Testis (tissue), 2 donors: Measurements from ENCODE around the gene SWSAP1.

Experiments used
- POLR2A ChIP-seq: fragments of 450-650 bp; IDR thresholded peaks from one replicate; pipeline ENCODE4 v1.6.1; 2017; ENCODE audit warnings: antibody characterized with exemption, mild to moderate bottlenecking, moderate library complexity
- TF ChIP-seq, protein P1 (sequence below), 3 experiments: fragments of 450-650 bp in 2 of 3; fragments of 200-600 bp in 1 of 3; sonication (generic) in 1 of 3; IDR thresholded peaks; one replicate each; pipeline ENCODE4 v1.5.1; 2016 to 2019; ENCODE audit warnings: antibody characterized with exemption in 3 of 3, mild to moderate bottlenecking in 2 of 3, moderate library complexity in 1 of 3

DNA sequence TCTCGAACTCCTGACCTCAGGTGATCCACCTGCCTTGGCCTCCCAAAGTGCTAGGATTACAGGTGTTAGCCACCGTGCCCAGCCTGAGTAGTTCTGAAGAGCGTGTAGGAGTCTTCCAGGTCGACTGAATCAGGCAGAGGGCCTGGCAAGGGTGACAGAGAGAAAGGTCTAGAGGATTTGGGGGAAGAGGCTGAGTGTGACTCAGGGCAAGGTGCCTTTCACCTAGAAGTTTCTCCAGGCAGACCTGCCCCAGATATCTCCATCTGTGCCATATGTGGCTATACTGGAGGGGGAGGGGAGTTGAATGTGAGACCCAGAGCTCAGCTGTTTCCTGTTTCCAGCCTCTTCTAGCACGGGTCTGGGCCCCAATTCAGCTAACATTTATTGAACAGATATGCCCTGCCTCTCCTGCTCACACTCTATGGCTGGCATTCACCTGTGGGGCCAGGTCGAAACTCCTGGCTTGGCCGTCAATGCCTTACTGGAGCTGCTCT is 26.9 kb upstream of the SWSAP1 start:
- TF ChIP-seq, protein P1, sequence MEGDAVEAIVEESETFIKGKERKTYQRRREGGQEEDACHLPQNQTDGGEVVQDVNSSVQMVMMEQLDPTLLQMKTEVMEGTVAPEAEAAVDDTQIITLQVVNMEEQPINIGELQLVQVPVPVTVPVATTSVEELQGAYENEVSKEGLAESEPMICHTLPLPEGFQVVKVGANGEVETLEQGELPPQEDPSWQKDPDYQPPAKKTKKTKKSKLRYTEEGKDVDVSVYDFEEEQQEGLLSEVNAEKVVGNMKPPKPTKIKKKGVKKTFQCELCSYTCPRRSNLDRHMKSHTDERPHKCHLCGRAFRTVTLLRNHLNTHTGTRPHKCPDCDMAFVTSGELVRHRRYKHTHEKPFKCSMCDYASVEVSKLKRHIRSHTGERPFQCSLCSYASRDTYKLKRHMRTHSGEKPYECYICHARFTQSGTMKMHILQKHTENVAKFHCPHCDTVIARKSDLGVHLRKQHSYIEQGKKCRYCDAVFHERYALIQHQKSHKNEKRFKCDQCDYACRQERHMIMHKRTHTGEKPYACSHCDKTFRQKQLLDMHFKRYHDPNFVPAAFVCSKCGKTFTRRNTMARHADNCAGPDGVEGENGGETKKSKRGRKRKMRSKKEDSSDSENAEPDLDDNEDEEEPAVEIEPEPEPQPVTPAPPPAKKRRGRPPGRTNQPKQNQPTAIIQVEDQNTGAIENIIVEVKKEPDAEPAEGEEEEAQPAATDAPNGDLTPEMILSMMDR (IDR thresholded peaks at IDR 0.05) = no peak
- TF ChIP-seq POLR2A = no peak
